Measurements from ENCODE around the gene SLC4A5.
"Not testable (repeated sequence)": the region's sequence is repeated elsewhere in the genome, so short reads cannot be mapped to it uniquely, and the experiment has no call there.

The SLC4A5 gene

GRCh38 chr2:74233648-74234047 is 109.6 kb downstream of the SLC4A5 start:
- DNase-seq = no peak

GRCh38 chr2:74232426-74232825 is 110.8 kb downstream of the SLC4A5 start:
- DNase-seq = no peak

GRCh38 chr2:74229865-74230264 is 113.4 kb downstream of the SLC4A5 start:
- not testable (repeated sequence) for DNase-seq

- no peak for DNase-seq
Observed at GRCh38 chr2:74228772-74229171, 114.4 kb downstream of the SLC4A5 start.

GRCh38 chr2:74227646-74228045 is 115.6 kb downstream of the SLC4A5 start:
- DNase-seq = no peak

GRCh38 chr2:74226648-74227213 is 116.5 kb downstream of the SLC4A5 start:
- no peak for DNase-seq

GRCh38 chr2:74225698-74226459 is 117.3 kb downstream of the SLC4A5 start:
- DNase-seq = no peak

GRCh38 chr2:74223941-74224770 is 119.1 kb downstream of the SLC4A5 start:
- DNase-seq = no peak

GRCh38 chr2:74222300-74222650 is 120.9 kb downstream of the SLC4A5 start:
- no peak for DNase-seq

GRCh38 chr2:74221604-74222299 is 121.5 kb downstream of the SLC4A5 start:
- no peak for DNase-seq

- no peak for DNase-seq
Observed at GRCh38 chr2:74221091-74221490, 122.1 kb downstream of the SLC4A5 start.

- DNase-seq = no peak
Observed at GRCh38 chr2:74219846-74220486, 123.2 kb downstream of the SLC4A5 start.

- DNase-seq = no peak
Observed at GRCh38 chr2:74216642-74217041, 126.6 kb downstream of the SLC4A5 start.

- DNase-seq = not testable (repeated sequence)
Observed at GRCh38 chr2:74215771-74216170, 127.4 kb downstream of the SLC4A5 start.

- no peak for DNase-seq
Observed at GRCh38 chr2:74212702-74213410, 130.4 kb downstream of the SLC4A5 start.

- DNase-seq = no peak
Observed at GRCh38 chr2:74206180-74206688, 137.0 kb downstream of the SLC4A5 start.

GRCh38 chr2:74205596-74205995 is 137.6 kb downstream of the SLC4A5 start:
- DNase-seq = no peak

- no peak for DNase-seq
Observed at GRCh38 chr2:74205113-74205512, 138.1 kb downstream of the SLC4A5 start.

- no peak for DNase-seq
Observed at GRCh38 chr2:74204436-74204835, 138.8 kb downstream of the SLC4A5 start.

- no peak for DNase-seq
Observed at GRCh38 chr2:74201596-74201995, 141.6 kb downstream of the SLC4A5 start.

Data from nucleus accumbens (tissue), 56 donors.